ENCODE measurements around the gene CCDC107. TPM values are rescaled to one million over a fixed set of nuclear protein-coding genes. Genes with fewer than 3 reads are reported as not detected.

Gene CCDC107
- total and polyA plus RNA-seq, 4 donors = 53.7 to 224 (median 72.7) TPM

DNA sequence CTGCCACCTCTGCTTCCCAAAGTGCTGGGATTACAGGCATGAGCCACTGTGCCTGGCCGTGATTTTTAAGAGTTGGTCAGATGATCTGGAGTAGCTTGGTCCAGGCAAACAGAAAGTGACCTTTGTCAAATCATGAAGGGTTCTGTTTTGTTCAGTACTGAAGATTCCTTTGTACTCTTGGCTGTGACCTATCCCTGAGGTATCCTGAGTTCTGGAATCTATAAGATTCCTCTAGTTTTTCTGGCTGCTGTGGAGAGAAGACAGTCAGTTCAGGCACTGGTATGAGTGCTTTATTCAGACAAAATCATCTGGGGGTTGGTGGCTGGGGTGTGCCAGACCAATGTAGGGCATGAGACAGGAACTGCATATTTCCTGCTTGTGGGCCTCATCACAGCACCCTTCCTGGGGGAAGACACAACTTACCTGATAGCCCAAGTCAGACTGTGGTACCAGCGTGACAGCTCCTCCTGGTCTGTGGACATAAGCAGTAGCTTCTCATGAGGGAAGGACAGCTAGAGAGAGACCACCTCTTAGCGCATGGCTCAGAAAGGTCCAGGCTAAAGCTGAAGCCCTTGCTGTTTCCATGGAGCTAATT is 3.8 kb downstream of the CCDC107 start:
- H3K27me3 ChIP-seq (ENCODE audit: control insufficient read depth in 1 of 2, insufficient read depth in 2 of 2, low read length in 1 of 2) = no peaks in the 10 kb centered on the region
- peaks cover 0 to 2% of the 10 kb centered on the region in 2 donors for H3K4me1 ChIP-seq (ENCODE audit: control insufficient read depth in 1 of 2, insufficient read depth in 2 of 2, low read length in 2 of 2)
- H3K27ac ChIP-seq (ENCODE audit: low read depth in 1 of 2, low read length in 2 of 2) = peak overlapping the region; percentile 15 to 66
- intact Hi-C loops (cut with DNase I) = loop anchor here in 1 of 2 donors (2.0 kb wide), 1 partner anchor 27 kb away; the partner anchor contains the start of gene TPM2
- no peak overlapping the region for H3K4me3 ChIP-seq (ENCODE audit: low read length in 2 of 2)
- ATAC-seq (ENCODE audit: low FRiP score) = no peak
- H3K9me3 ChIP-seq (ENCODE audit: control insufficient read depth, low read length) = no peaks in the 10 kb centered on the region
- DNase-seq = no peak
- H3K36me3 ChIP-seq (ENCODE audit: control insufficient read depth in 1 of 2, insufficient read depth in 2 of 2, low read length in 1 of 2) = no peaks in the 10 kb centered on the region
- WGBS, 2 donors = 59 to 60% methylated on average over 3 of the region's 3 CpGs

DNA sequence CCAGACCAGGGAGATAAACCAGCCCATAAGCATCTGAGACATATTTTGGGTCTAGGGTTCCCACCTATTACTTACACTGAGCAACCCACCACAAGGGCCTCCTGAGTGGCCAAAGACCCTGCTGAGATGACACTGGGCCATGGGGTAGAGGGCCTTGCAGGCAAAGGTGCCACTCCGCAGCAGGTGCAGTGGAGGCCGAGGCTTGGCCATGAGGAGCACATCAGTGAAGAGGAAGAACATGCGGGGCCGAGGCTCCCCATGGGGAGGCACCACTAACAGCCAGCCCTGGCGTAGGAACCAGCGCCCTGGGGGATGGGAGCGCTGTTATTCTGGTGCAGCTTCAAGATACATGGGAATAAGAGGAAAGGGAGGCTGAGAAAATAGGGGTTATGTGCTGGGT is 4.3 kb downstream of the CCDC107 start:
- peaks cover 0 to 2% of the 10 kb centered on the region in 2 donors for H3K4me1 ChIP-seq (ENCODE audit: control insufficient read depth in 1 of 2, insufficient read depth in 2 of 2, low read length in 2 of 2)

DNA sequence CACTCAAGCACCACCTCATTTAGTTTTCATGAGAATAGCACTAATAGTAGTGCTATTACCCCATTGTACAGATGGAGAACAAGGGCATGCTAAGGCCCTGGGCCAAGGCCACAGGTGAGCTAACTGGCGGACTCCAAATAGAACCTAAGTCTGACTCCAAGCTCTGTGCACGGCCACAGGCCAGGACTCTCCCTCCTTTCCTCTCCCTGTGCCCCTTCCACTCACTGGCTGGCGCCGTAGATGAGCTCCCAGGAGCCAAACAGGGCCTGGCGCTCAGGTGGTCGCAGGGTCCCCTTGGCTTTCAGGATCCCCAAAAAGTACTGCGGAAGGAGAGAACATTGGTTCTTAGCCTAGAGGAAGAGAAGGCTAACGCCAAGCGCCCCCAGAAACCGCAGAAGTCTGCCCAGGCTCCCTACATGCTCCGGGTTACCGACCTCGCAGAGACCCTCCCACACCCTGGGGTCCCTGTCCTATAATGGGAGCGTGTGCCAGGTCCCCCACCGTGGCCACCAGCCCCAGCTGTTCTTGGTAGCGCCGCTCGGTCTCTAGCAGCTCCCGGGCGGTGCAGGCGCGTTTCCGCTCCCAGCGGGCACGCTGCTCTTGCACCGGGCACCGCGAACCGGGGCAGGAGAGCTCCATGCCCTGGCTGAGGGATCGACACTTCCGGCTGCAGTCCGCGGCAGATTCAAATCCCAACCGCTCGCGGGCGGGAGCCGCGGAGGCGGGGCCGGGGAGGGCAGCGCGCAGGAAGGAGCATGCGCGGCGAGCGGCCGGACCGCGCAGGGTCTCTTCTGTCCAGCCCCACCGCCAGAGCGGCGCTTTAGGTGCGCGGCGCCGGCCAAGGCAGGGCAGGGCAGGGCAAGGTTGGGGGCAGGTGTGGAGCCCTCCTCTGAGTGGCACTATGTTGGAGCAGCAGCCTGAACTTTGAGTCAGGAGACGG is 6.7 kb downstream of the CCDC107 start, which contains the start of gene ARHGEF39:
Gene ARHGEF39, minus strand, starts transcription at position 665 of the 940 bp plus-strand sequence. Its CDS starts 26 bp downstream, at position 639.
- H3K36me3 ChIP-seq (ENCODE audit: control insufficient read depth in 1 of 2, insufficient read depth in 2 of 2, low read length in 1 of 2) = no peaks in the 10 kb centered on the region
- ATAC-seq (ENCODE audit: low FRiP score) = peak; percentile 88
- peaks cover 0 to 2% of the 10 kb centered on the region in 2 donors for H3K4me1 ChIP-seq (ENCODE audit: control insufficient read depth in 1 of 2, insufficient read depth in 2 of 2, low read length in 2 of 2)
- peak within 1 kb of the TSS; percentile 15 to 43 for H3K4me3 ChIP-seq (ENCODE audit: low read length in 2 of 2)
- no peaks in the 10 kb centered on the region for H3K9me3 ChIP-seq (ENCODE audit: control insufficient read depth, low read length)
- no peaks in the 10 kb centered on the region for H3K27me3 ChIP-seq (ENCODE audit: control insufficient read depth in 1 of 2, insufficient read depth in 2 of 2, low read length in 1 of 2)
- WGBS, 2 donors = 7% methylated on average over 58 of the region's 58 CpGs
- peak; percentile 89 to 95 for DNase-seq
- H3K27ac ChIP-seq (ENCODE audit: low read depth in 1 of 2, low read length in 2 of 2) = peak within 1 kb of the TSS in 1 of 2 donors; percentile 13
- intact Hi-C loops (cut with DNase I) = no loop called here

More for the DNA sequence above, 4.3 kb downstream of the CCDC107 start:
- WGBS, 2 donors = 75 to 78% methylated on average over 7 of the region's 7 CpGs
- Histone ChIP-seq H3K9me3 (ENCODE audit: control insufficient read depth, low read length) (no peaks in the 10 kb centered on the region), H3K27ac (ENCODE audit: low read depth in 1 of 2, low read length in 2 of 2) (peak overlapping the region in 1 of 2 donors; percentile 66), H3K4me3 (ENCODE audit: low read length in 2 of 2) (no peak overlapping the region), H3K27me3 (ENCODE audit: control insufficient read depth in 1 of 2, insufficient read depth in 2 of 2, low read length in 1 of 2) (no peaks in the 10 kb centered on the region), H3K36me3 (ENCODE audit: control insufficient read depth in 1 of 2, insufficient read depth in 2 of 2, low read length in 1 of 2) (no peaks in the 10 kb centered on the region)
- ATAC-seq (ENCODE audit: low FRiP score) (no peak), DNase-seq (no peak)
- intact Hi-C loops (cut with DNase I) = no loop called here

DNA sequence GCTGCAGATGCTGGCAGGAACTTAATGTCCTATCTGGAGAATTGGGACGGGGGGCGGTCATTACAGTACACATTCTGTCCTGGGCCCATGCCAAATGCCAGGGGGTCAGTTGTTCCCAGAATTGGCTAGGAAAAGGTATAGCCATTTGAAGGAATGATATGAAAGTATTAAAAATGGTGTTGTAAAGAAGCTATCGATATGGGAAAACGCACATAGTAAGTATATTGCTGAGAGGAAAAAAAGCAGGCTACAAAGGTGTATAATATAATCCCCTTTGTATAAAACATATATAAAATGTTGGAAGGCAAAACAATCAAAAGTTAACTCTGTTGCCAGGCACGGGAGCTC is 7.4 kb downstream of the CCDC107 start:
- Histone ChIP-seq H3K36me3 (ENCODE audit: control insufficient read depth in 1 of 2, insufficient read depth in 2 of 2, low read length in 1 of 2) (no peaks in the 10 kb centered on the region), H3K9me3 (ENCODE audit: control insufficient read depth, low read length) (no peaks in the 10 kb centered on the region), H3K27me3 (ENCODE audit: control insufficient read depth in 1 of 2, insufficient read depth in 2 of 2, low read length in 1 of 2) (no peaks in the 10 kb centered on the region), H3K4me3 (ENCODE audit: low read length in 2 of 2) (peak overlapping the region; percentile 15 to 43), H3K4me1 (ENCODE audit: control insufficient read depth in 1 of 2, insufficient read depth in 2 of 2, low read length in 2 of 2) (peaks cover 0 to 2% of the 10 kb centered on the region in 2 donors), H3K27ac (ENCODE audit: low read depth in 1 of 2, low read length in 2 of 2) (no peak overlapping the region)
- ATAC-seq (ENCODE audit: low FRiP score) (no peak), DNase-seq (no peak)
- 12 to 17% methylated on average over 5 of the region's 5 CpGs for WGBS, 2 donors
- intact Hi-C loops (cut with DNase I) = no loop called here

- no peaks in the 10 kb centered on the region for H3K36me3 ChIP-seq (ENCODE audit: control insufficient read depth in 1 of 2, insufficient read depth in 2 of 2, low read length in 1 of 2)
- no peaks in the 10 kb centered on the region for H3K27me3 ChIP-seq (ENCODE audit: control insufficient read depth in 1 of 2, insufficient read depth in 2 of 2, low read length in 1 of 2)
- DNase-seq (no peak), ATAC-seq (ENCODE audit: low FRiP score) (no peak)
- intact Hi-C loops (cut with DNase I) = no loop called here
- H3K4me1 ChIP-seq (ENCODE audit: control insufficient read depth in 1 of 2, insufficient read depth in 2 of 2, low read length in 2 of 2) = peaks cover 0 to 2% of the 10 kb centered on the region in 2 donors
- H3K27ac ChIP-seq (ENCODE audit: low read depth in 1 of 2, low read length in 2 of 2) = peak overlapping the region in 1 of 2 donors; percentile 28
- no peak overlapping the region for H3K4me3 ChIP-seq (ENCODE audit: low read length in 2 of 2)
- H3K9me3 ChIP-seq (ENCODE audit: control insufficient read depth, low read length) = no peaks in the 10 kb centered on the region
- 10 to 20% methylated on average over 1 of the region's 1 CpG for WGBS, 2 donors
Observed at GRCh38 chr9:35666045-35666444, 8.0 kb downstream of the CCDC107 start.

GRCh38 chr9:35666549-35666948 is 8.5 kb downstream of the CCDC107 start:
- 90 to 94% methylated on average over 5 of the region's 5 CpGs for WGBS, 2 donors
- Histone ChIP-seq H3K4me3 (ENCODE audit: low read length in 2 of 2) (no peak overlapping the region), H3K36me3 (ENCODE audit: control insufficient read depth in 1 of 2, insufficient read depth in 2 of 2, low read length in 1 of 2) (no peaks in the 10 kb centered on the region), H3K9me3 (ENCODE audit: control insufficient read depth, low read length) (no peaks in the 10 kb centered on the region), H3K27me3 (ENCODE audit: control insufficient read depth in 1 of 2, insufficient read depth in 2 of 2, low read length in 1 of 2) (no peaks in the 10 kb centered on the region), H3K4me1 (ENCODE audit: control insufficient read depth in 1 of 2, insufficient read depth in 2 of 2, low read length in 2 of 2) (peaks cover 0 to 2% of the 10 kb centered on the region in 2 donors), H3K27ac (ENCODE audit: low read depth in 1 of 2, low read length in 2 of 2) (no peak overlapping the region)
- DNase-seq = no peak
- ATAC-seq (ENCODE audit: low FRiP score) = no peak
- intact Hi-C loops (cut with DNase I) = no loop called here

- no peaks in the 10 kb centered on the region for H3K27me3 ChIP-seq (ENCODE audit: control insufficient read depth in 1 of 2, insufficient read depth in 2 of 2, low read length in 1 of 2)
- no peak for ATAC-seq (ENCODE audit: low FRiP score)
- no peak for DNase-seq
- 98 to 99% methylated on average over 3 of the region's 3 CpGs for WGBS, 2 donors
- H3K36me3 ChIP-seq (ENCODE audit: control insufficient read depth in 1 of 2, insufficient read depth in 2 of 2, low read length in 1 of 2) = no peaks in the 10 kb centered on the region
- H3K27ac ChIP-seq (ENCODE audit: low read depth in 1 of 2, low read length in 2 of 2) = no peak overlapping the region
- intact Hi-C loops (cut with DNase I) = no loop called here
- H3K4me1 ChIP-seq (ENCODE audit: control insufficient read depth in 1 of 2, insufficient read depth in 2 of 2, low read length in 2 of 2) = peaks cover 0 to under 1% of the 10 kb centered on the region in 2 donors
- no peak overlapping the region for H3K4me3 ChIP-seq (ENCODE audit: low read length in 2 of 2)
- no peaks in the 10 kb centered on the region for H3K9me3 ChIP-seq (ENCODE audit: control insufficient read depth, low read length)
Observed at GRCh38 chr9:35667939-35668338, 9.8 kb downstream of the CCDC107 start.

- intact Hi-C loops (cut with DNase I) = no loop called here
Observed at GRCh38 chr9:35669331-35670145, 11.4 kb downstream of the CCDC107 start.

More at GRCh38 chr9:35669331-35670145, 11.4 kb downstream of the CCDC107 start:
- H3K27me3 ChIP-seq (ENCODE audit: control insufficient read depth in 1 of 2, insufficient read depth in 2 of 2, low read length in 1 of 2) = no peaks in the 10 kb centered on the region
- no peak overlapping the region for H3K27ac ChIP-seq (ENCODE audit: low read depth in 1 of 2, low read length in 2 of 2)
- H3K36me3 ChIP-seq (ENCODE audit: control insufficient read depth in 1 of 2, insufficient read depth in 2 of 2, low read length in 1 of 2) = no peaks in the 10 kb centered on the region
- H3K9me3 ChIP-seq (ENCODE audit: control insufficient read depth, low read length) = no peaks in the 10 kb centered on the region
- ATAC-seq (ENCODE audit: low FRiP score) (no peak), DNase-seq (no peak)
- no peak overlapping the region for H3K4me3 ChIP-seq (ENCODE audit: low read length in 2 of 2)
- 77% methylated on average over 6 of the region's 6 CpGs for WGBS, 2 donors
- no peaks in the 10 kb centered on the region for H3K4me1 ChIP-seq (ENCODE audit: control insufficient read depth in 1 of 2, insufficient read depth in 2 of 2, low read length in 2 of 2)

All from aorta (tissue), 5 donors.